NCI-H345 treated with DMSO at 0.1 percent for 48 hours (cell line): ENCODE results near the gene MGRN1.

Source experiments
- DNase-seq: peaks from one replicate; lab custom pipeline; 2025; ENCODE audit not compliant: unreplicated experiment; lab: John Stamatoyannopoulos, UW

The MGRN1 gene

GRCh38 chr16:4603624-4604170 lies 20.9 kb upstream of the MGRN1 start:
- no peak for DNase-seq

DNA sequence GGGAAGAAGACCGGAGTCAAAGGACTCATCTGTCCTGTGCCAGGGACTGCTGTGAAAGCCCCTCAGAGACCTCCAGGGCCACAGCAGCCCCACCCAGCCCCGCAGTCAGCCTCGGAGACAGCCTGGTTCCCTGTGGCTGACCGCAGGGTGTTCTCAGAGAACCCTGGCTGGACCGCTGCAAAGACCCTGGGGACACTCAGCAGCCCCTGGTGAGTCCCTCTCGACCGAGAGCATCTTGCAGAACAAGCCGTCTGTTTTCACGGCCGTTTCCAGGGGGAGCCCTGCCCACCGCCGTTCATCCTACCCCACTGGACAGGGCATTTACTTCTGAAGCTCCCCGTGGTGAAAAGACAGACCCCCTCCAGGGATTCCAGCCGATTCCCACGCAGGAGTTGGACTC lies 20.2 kb upstream of the MGRN1 start:
- DNase-seq = no peak

DNA sequence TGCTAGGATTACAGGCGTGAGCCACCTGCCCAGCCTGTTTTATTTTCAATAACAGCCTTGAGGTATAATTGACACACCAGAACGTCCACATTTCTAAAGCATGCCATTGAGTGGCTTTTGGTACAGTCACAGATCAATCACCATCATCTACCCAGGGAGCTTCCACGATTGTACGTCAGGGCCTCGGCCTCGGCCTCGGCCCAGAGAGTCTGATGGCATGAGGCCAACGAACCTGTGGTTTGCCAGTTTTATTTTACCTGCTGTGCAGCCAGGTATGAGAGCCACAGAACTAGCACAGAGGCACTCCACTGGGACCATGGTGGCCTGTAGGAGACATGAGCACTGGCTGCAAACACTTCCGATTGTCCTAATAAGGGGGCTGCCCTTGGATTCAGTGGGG lies 18.3 kb upstream of the MGRN1 start:
- peak; percentile 82 for DNase-seq

DNA sequence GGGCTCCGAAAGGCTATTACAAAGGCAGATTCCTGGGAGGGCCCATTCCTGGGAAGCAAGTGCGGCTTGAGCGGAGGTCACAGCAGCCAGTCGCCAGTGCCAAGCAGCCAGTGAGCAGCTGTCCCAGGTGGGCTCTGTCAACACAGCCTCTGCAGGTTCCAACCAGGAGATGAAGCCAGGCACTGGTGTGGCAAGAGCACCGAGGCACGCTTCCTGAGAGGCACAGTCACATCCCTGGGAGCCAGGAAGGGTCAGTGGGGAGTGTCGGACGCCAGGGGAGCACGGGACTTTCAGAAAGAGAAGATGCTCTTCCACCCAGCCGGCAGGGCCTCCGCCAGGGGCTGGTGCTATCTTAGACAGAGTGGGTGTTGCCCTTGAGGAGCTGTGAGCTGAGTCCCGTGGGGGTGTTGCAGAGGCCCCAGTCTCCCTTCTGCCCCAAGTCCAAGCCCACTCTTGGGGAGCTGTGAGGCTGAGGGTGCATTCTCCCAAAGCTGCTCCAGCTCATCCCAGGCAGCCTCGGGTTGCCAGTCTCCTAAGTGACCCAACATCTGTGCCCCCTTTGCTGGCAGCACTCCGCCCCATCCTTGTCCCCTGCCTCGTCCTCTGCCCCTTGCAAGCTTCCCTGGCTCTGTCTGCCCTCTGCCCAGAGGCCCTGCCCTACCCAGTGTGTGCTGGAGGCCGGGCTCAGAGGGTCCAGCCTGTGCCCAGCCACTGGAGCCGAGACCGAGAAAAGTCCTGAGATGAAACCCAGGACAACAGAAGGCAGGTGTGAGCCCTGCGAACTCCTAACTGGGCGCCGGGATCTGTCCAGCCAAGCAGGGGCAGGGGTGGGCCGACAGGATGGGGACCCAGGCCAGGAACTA lies 16.6 kb upstream of the MGRN1 start:
- DNase-seq = no peak

GRCh38 chr16:4608704-4608980 lies 16.0 kb upstream of the MGRN1 start:
- DNase-seq = no peak

DNA sequence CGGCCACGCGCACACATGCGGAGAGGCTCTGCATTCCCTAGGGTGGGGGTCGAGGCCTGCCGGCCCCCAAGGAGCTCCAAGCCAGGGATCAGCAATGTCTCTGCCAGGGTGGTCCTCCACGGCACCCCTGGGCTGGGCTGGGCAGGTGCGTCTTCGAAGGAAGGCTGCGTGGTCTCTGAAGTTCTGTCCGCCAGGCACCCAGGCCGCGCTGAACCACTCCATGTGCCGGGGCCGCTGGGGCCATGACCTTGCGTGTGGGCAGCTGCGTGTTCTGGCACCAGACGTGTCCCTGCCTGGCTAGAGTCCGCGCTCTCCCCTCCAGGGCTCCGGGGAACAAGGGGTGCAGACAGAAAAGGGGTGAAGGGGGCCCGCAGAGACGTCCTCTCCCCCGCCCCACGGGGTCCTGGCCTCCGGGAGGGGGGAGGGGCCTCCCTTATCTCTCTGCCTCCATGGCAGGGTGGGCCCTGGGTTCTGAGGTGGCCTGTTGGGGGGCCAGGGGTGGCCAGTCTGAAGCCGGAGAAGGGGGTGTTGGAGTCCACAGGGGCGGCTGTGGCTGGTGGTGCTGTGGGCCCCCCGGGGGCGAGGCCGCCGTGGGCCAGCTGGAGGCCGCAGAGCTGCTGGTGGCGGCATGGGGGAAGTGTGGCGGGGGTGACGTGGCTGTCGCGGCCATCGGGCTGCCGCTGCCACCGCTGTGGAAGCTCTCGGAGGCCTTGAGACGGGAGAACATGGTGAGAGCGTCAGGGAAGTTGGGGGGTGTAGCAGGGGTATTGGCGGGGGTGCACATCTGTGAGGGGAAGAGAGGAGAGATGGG lies 15.2 kb upstream of the MGRN1 start:
- no peak for DNase-seq

GRCh38 chr16:4610011-4611005 lies 14.3 kb upstream of the MGRN1 start:
- no peak for DNase-seq

DNA sequence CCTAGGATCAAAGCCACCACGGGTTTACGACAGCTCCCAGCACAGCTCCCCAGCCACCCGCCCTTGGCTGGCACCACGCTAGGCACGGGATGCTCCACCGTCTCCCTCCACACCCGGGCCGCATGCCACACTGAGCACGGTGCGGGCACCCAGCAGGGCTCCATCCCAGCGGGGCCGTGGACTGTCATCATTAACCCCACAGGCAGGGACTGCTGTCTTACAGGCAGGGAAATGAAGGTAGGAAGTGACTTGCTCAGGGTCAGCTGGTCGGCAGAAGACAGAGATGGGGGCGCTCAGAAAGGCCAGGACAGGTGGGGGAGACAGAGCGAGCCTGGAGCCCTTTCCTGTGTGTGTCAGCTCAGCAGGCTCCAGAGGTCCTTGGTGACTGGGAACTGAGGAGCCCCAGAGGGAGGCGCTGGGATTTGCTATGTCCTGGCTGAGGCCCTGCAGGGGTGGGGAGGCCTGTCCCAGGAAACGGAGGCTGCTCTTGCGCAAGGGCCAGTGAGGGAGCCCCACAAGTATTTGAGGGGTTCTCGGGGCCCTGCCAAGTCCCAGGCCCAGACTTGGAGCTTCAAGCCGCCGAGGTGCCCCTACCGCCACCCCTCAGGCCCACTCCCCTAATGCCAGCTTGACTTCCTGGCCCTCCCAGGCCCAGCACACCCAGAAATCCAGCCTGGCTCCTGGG lies 13.1 kb upstream of the MGRN1 start:
- no peak for DNase-seq

GRCh38 chr16:4612474-4612931 lies 12.1 kb upstream of the MGRN1 start:
- no peak for DNase-seq

DNA sequence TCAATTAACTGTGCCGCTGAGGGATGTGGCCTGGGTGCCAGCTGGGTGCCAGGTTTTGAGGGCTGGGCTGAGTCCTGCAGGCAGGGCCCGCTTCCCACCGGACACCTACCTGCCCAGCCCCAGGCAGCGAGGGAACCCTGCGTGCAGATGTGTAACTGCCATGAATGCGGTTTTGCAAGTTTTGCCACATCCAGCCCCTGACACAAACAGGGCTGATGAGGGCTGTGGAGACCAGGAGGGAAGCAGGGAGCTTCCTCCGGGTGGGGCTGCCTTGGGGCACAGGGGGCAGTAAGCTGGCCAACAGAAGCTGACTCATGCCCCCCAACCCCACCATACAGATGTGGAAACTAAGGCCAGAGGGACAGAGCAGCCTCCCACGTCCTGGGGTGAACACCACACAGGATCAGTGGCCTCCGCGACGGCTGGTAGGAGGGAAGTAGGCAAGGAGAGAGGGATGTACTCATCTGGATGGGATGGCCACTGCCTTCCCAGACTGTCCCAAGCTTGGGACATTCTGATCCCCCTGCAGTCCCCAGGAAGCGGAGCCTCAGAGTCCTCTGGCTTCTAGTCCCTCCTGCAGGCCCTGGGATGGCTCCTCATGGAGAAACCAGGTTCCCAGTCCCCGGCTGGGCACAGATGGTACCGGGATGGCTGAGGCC lies 11.5 kb upstream of the MGRN1 start:
- no peak for DNase-seq

- DNase-seq = no peak
These were observed 10.7 kb upstream of the MGRN1 start for GRCh38 chr16:4613636-4614570.

- peak; percentile 76 for DNase-seq
These were observed 9.8 kb upstream of the MGRN1 start, which contains the start of gene UBALD1 for GRCh38 chr16:4614571-4615383. Gene UBALD1 (minus strand): TSS chr16:4614888. CDS start chr16:4614797, 91 bp downstream.

DNA sequence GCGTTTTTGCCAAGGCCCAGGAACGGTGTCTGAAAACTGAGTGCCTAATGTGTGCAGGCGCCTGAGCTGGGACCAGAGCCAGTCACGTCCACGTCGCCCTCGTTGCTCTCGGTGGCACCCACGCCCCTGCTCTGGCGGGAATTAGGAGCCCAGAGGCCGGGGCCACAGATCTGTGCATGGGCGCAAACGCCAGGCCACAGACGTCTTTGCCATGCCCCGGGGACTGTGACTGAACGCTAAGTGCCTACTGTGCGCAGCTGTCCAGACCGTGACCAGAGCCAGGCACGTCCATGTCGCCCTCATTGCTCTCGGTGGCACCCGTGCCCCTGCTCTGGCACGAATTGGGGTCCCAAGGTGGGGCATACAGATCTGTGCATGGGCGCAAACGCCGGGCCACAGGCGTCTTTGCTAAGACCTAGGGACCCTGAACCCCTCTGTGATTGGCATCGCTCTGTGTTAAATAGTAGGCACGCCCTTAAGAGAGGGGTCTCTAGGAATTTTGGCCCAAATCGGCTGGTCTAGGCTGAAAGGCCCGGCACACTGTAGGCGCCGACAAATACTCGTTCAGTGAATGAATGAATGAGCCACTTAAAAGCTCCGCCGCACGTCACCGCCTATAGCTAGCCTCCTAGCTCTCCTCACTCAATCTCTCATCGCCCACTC lies 9.1 kb upstream of the MGRN1 start:
- DNase-seq = no peak

- DNase-seq = peak; percentile 97
These were observed 8.4 kb upstream of the MGRN1 start for GRCh38 chr16:4616047-4616811.

DNA sequence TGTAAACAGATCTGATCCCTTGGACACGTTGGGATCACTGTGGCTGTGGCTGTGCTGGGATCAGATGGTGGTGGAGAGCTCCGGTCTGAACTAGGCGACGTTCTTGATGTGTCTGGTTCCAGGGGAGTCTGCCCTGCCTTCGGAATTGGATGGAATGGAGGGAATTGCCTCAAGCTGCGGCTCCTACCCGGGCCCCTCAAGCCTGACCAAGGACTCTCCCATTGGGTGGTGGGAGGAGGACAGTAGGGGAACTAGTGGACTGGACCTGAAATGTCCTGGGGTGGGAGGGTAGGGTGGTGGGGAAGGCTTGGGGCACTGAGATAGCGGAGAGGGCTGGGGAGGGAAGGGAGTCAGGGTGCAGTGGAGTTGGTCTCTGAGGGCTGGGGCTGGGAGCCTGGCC lies 6.7 kb upstream of the MGRN1 start:
- DNase-seq = no peak

DNA sequence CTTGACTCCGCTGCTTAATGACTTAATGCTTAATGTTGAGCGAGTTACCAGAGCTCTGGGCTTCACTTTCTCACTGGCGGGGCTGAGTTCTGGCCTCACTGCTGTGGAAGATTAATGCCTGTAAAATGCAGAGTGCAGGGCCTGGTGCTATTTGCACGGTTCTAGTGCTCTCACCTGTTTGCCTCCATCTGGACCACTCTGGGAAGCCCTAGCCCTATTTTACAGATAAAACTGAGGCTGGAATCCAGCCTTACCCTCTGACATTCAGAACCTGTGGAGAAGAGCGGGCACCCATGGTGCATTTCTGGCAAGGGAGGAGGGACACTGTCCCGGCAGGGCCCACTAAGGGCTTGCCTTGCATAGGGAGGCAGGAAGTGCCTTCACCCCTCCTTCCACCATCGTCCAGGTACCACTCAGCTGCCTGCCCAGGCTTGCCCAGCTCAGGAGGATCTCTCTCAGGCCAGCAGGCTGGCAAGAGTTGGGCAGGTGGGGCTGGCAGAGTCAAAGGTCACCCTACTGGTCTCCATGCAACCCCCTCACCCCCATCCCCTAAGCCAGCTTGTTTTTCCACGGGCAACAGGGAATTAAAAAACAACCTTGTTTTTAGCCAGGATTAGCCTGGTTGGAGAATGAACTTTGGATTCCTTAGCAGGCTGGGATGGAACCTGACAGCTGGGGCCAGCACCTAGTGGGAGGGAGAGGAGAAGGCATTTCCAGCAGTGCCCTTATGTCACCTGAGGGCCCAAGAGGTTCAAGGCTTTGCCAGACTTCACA lies 5.8 kb upstream of the MGRN1 start:
- DNase-seq = no peak
